Muscle layer of duodenum (tissue), 2 donors: ENCODE results near the gene SNX30.
"Not testable (repeated sequence)": the region's sequence is repeated elsewhere in the genome, so short reads cannot be mapped to it uniquely, and the experiment has no call there.

Experiments
- H3K27ac ChIP-seq: one replicate; pipeline ENCODE4 v1.7.0; 2013; ENCODE audit warnings: mild to moderate bottlenecking, low read length
- H3K27me3 ChIP-seq: one replicate; pipeline ENCODE4 v1.7.0; 2013; ENCODE audit warnings: low read depth, mild to moderate bottlenecking, control low read depth, low read length
- H3K36me3 ChIP-seq, 2 donors: one replicate each; pipeline ENCODE4 v1.7.0; 2013; ENCODE audit warnings: low read length in 2 of 2, control low read depth in 1 of 2, mild to moderate bottlenecking in 1 of 2; ENCODE audit not compliant: insufficient read depth in 2 of 2, control insufficient read depth in 1 of 2
- H3K4me1 ChIP-seq, 2 donors: one replicate each; pipeline ENCODE4 v1.7.0; 2013; ENCODE audit warnings: low read length in 2 of 2, mild to moderate bottlenecking in 2 of 2, control low read depth in 1 of 2, moderate library complexity in 1 of 2; ENCODE audit not compliant: insufficient read depth in 2 of 2, control insufficient read depth in 1 of 2
- H3K4me3 ChIP-seq, 2 donors: one replicate each; pipeline ENCODE4 v1.7.0; 2013; ENCODE audit warnings: low read length in 2 of 2, low read depth in 1 of 2, mild to moderate bottlenecking in 1 of 2
- H3K9me3 ChIP-seq, 2 donors: one replicate each; pipeline ENCODE4 v1.7.0; 2013; ENCODE audit warnings: low read length in 2 of 2, control low read depth in 1 of 2, mild to moderate bottlenecking in 1 of 2; ENCODE audit not compliant: control insufficient read depth in 1 of 2
- donor health status: healthy.

SNX30 gene, protein sequence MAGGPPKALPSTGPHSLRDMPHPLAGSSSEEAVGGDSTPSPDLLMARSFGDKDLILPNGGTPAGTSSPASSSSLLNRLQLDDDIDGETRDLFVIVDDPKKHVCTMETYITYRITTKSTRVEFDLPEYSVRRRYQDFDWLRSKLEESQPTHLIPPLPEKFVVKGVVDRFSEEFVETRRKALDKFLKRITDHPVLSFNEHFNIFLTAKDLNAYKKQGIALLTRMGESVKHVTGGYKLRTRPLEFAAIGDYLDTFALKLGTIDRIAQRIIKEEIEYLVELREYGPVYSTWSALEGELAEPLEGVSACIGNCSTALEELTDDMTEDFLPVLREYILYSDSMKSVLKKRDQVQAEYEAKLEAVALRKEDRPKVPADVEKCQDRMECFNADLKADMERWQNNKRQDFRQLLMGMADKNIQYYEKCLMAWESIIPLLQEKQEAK

DNA sequence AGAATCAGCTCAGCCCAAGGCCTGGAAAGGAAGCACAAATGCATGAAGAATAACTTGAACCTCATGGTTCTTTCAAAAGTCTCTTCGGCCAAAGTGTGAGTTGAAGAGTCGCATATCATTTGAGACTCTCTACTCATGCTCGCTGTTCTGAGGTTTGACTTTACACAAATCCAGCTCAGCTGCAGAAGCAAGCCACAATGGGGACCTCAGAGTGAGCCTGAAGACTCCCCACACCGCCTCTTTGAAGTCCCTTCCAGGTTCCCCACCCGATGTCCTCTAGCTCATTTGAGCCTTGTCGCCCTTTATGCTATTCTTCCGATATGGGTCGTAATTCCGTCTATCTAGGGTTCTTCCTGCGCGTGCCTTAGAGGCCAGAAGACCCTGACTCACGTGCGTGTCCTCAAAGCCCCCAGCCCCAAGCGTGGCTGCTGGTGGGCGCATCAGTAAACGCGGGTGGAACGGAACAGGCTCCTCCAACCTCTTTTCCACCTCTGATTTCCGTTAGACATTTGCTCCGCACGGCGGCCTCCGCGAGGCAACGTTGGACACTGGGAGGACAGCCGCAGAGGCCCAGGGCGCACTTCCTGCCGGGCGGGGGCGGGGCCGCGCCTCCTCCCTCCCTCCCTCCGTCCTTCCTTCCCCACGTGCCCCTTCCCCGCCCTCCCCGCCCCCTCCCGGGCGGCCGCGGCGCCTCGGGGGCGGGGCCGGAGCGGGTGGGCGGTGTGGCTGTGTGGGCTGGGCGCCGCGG is at the start of gene SNX30:
Gene SNX30, plus strand, starts transcription at position 745 of the 748 bp plus-strand sequence. CDS start 242 bp downstream, outside the sequence.
- no peaks in the 10 kb centered on the region for H3K27me3 ChIP-seq
- no peaks in the 10 kb centered on the region for H3K36me3 ChIP-seq
- H3K4me3 ChIP-seq = peak within 1 kb of the TSS; percentile 80 to 87
- H3K9me3 ChIP-seq = no peaks in the 10 kb centered on the region
- H3K27ac ChIP-seq = peak within 1 kb of the TSS; percentile 50
- peaks cover 12 to 37% of the 10 kb centered on the region in 2 donors for H3K4me1 ChIP-seq

GRCh38 chr9:112703304-112703703 is 47.3 kb upstream of the SNX30 start:
- Histone ChIP-seq H3K4me3 (no peak overlapping the region), H3K36me3 (no peaks in the 10 kb centered on the region), H3K9me3 (no peaks in the 10 kb centered on the region), H3K4me1 (no peaks in the 10 kb centered on the region), H3K27ac (no peak overlapping the region), H3K27me3 (no peaks in the 10 kb centered on the region)

DNA sequence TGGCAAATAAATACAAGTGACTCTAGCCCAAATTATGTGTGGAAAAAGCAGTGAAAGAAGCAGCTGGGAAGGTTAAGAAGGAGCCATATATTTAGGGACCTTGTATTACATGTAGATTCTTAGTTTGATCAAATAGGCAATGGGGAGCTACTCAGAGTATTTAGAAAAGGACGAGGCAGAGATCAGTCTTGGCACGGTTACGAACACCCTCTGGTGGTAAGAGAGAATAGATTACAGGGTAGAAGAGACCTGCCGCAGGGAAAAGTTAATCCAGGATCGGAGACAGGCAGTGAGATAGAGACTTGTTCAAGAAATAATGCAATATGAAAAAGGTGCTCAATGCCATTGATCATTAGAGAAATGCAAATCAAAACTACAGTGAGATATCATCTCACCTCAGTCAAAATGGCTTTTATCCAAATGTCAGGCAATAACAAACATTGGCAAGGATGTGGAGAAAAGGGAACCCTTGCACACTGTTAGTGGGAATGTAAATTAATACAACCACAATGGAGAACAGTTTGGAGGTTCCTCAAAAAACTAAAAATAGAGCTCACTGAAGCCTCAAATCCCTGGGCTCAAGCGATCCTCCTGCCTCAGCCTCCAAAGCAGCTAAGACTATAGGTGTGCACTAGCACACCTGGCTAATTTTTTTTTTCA is 44.7 kb upstream of the SNX30 start:
- Histone ChIP-seq H3K36me3 (peaks cover 0 to 7% of the 10 kb centered on the region in 2 donors), H3K4me1 (no peaks in the 10 kb centered on the region), H3K9me3 (no peaks in the 10 kb centered on the region), H3K27ac (no peak overlapping the region), H3K4me3 (no peak overlapping the region), H3K27me3 (no peaks in the 10 kb centered on the region)

- Histone ChIP-seq H3K9me3 (no peaks in the 10 kb centered on the region), H3K27me3 (no peaks in the 10 kb centered on the region), H3K36me3 (peaks cover 5 to 7% of the 10 kb centered on the region in 2 donors), H3K27ac (no peak overlapping the region), H3K4me3 (no peak overlapping the region), H3K4me1 (no peaks in the 10 kb centered on the region)
Measured at GRCh38 chr9:112711050-112711689, 39.4 kb upstream of the SNX30 start.

DNA sequence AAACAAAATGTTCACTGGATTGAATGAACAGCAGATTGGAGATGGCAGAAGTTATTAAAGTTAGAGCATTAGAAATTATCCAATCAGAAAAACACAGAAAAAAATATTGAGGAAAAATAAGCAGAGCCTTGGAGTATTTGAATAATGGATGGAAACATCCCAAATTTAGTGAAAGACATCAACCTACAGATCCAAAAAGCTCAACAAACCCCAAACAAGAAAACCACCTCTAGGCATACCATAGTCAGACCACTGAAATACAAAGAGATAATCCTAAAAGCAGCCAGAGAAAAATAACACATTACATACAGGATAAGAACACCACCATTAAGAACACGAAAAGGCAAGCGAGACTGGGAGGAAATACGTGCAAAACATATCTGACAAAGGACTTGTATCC is 37.9 kb upstream of the SNX30 start:
- H3K9me3 ChIP-seq = no peaks in the 10 kb centered on the region
- no peaks in the 10 kb centered on the region for H3K27me3 ChIP-seq
- H3K27ac ChIP-seq = no peak overlapping the region
- peaks cover 5 to 7% of the 10 kb centered on the region in 2 donors for H3K36me3 ChIP-seq
- no peak overlapping the region for H3K4me3 ChIP-seq
- H3K4me1 ChIP-seq = peaks cover 0 to 11% of the 10 kb centered on the region in 2 donors

- H3K9me3 ChIP-seq = no peaks in the 10 kb centered on the region
- peaks cover 0 to 11% of the 10 kb centered on the region in 2 donors for H3K4me1 ChIP-seq
- peak within 1 kb of the TSS; percentile 93 for H3K27ac ChIP-seq
- H3K27me3 ChIP-seq = no peaks in the 10 kb centered on the region
- peak within 1 kb of the TSS; percentile 94 to 95 for H3K4me3 ChIP-seq
- H3K36me3 ChIP-seq = no peaks in the 10 kb centered on the region
Measured at GRCh38 chr9:112717661-112718331, 32.8 kb upstream of the SNX30 start, which contains the start of gene INIP. TSS of gene INIP (minus strand) at chr9:112718117. CDS start at chr9:112716485, 1,632 bp downstream.

DNA sequence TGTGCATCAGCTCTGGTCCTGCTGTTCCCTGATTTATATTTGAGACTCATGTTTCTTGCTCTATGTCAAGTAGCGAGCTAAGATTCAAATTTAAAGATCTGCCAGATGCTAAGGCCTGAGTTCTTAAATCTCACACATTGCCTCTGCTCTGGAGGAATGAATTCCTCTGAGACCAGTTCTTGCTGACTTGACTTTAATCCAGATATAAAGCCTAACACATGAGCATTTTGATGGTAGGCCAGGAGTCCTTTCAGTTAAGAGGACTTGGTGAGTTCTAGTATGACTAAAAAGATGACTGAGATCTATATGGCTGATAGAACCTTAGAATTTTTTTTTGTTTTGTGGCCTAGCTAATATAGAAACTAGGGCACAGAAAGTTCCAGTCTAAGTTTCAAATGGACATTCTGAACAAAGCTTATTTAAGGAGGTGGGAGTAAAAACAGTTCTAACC is 31.3 kb upstream of the SNX30 start:
- Histone ChIP-seq H3K27me3 (no peaks in the 10 kb centered on the region), H3K36me3 (no peaks in the 10 kb centered on the region), H3K27ac (no peak overlapping the region), H3K9me3 (no peaks in the 10 kb centered on the region), H3K4me1 (peaks cover 0 to 11% of the 10 kb centered on the region in 2 donors), H3K4me3 (no peak overlapping the region)

DNA sequence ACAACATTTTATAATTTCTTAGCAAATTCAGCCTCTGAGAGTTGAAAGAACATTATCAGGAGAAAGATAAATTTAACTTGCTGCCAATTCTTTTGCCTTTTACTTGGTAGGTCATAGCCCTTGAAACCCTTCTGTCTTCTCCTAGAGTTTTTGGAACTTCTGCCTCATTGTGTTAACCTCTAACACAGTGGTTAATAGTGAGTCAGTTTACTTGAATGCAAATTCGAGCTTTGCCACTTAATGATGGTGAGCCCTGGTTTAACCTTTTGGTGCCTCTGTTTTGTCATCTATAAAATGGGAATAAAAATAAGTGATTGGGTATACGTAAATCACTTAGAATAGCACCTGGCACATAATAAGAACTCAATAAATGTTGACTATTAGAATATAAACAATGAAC is 30.9 kb upstream of the SNX30 start:
- H3K27me3 ChIP-seq = no peaks in the 10 kb centered on the region
- peaks cover 0 to 11% of the 10 kb centered on the region in 2 donors for H3K4me1 ChIP-seq
- no peaks in the 10 kb centered on the region for H3K36me3 ChIP-seq
- no peaks in the 10 kb centered on the region for H3K9me3 ChIP-seq
- no peak overlapping the region for H3K4me3 ChIP-seq
- H3K27ac ChIP-seq = no peak overlapping the region

DNA sequence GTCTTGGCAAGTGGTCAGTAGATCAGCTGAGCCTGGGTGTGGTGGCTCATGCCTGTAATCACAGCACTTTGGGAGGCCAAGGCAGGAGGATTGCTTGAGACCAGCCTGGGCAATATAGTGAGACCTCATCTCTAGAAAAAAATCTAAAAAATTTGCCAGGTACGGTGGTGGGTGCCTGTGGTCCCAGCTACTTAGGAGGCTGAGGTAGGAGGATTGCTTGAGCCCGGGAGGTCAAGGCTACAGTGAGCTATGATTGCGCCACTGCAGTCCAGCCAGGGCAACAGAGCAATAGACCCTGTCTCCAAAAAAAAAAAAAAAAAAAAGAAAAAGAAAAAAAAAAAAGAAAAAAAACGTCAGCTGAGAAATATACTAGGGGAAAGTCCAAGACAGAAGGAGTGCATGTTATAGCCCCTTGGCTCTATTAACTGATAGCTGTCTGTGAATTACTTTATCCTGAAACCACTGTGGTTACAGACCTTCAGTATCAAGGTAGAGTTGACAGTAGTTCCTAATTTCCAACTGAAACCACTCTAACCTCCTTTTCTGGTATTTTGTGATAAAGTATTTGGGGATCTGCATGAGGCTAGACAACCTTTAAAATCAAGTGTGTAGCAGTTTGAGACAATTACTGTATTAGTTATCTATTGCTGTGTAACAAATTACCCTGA is 30.3 kb upstream of the SNX30 start:
- H3K9me3 ChIP-seq = no peaks in the 10 kb centered on the region
- H3K27me3 ChIP-seq = no peaks in the 10 kb centered on the region
- H3K4me1 ChIP-seq = peaks cover 0 to 11% of the 10 kb centered on the region in 2 donors
- H3K27ac ChIP-seq = no peak overlapping the region
- no peaks in the 10 kb centered on the region for H3K36me3 ChIP-seq
- no peak overlapping the region for H3K4me3 ChIP-seq

DNA sequence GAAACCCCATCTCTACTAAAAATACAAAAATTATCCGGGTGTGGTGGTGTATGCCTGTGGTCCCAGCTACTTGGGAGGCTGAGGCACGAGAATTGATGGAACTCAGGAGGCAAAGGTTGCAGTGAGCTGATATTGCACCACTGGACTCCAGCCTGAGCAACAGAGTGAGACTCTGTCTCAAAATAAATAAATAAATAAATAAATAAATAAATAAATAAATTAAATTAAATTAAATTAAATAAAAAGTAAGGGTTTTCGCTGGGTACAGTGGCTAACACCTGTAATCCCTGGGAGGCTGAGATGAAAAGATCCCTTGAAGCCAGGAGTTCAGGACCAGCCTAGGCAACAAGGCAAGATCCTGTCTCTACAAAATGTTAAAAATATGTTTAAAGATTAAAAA is 27.8 kb upstream of the SNX30 start:
- H3K27me3 ChIP-seq, H3K27ac ChIP-seq, H3K4me1 ChIP-seq, H3K4me3 ChIP-seq, H3K36me3 ChIP-seq, H3K9me3 ChIP-seq: not testable (repeated sequence)
